B cell (primary cell): ENCODE results near the gene NR1D1. TPM values are rescaled to one million over a fixed set of nuclear protein-coding genes. Genes with fewer than 3 reads are reported as not detected.

ENCODE experiments used
- ATAC-seq: fragments of 200-7000 bp; cut with Tn5 transposase; one replicate; pipeline ENCODE4 v1.10.0; 2021; ENCODE audit warnings: low read depth, mild to moderate bottlenecking, moderate number of reproducible peaks, moderate library complexity
- CTCF ChIA-PET: fragments of 350-600 bp; sonication (Branson Sonifier 250); formaldehyde crosslinking; loops from one replicate; lab custom pipeline; 2021; ENCODE audit warnings: antibody characterized with exemption, inconsistent platforms; lab: Charles Lee
- POLR2A ChIA-PET: fragments of 350-600 bp; sonication (Branson Sonifier 250); formaldehyde crosslinking; loops from one replicate; lab custom pipeline; 2021; ENCODE audit warnings: antibody characterized with exemption; lab: Charles Lee
- DNase-seq: peaks from one replicate; pipeline ENCODE4 v3.0.0; 2013
- H2AFZ ChIP-seq: 2 replicates; pipeline ENCODE4 v1.6.1; 2012; ENCODE audit warnings: mild to moderate bottlenecking, low read depth, low read length; ENCODE audit not compliant: insufficient read depth, poor library complexity, severe bottlenecking
- H3K27ac ChIP-seq, 2 donors: 1 replicate in 1 of 2; 2 replicates in 1 of 2; pipeline ENCODE4 v1.5.1; 2012 to 2013; ENCODE audit warnings: low read length in 2 of 2, mild to moderate bottlenecking in 2 of 2, moderate library complexity in 1 of 2
- H3K27me3 ChIP-seq, 4 experiments: fragments of 200-600 bp in 1 of 4; sonication (generic) in 1 of 4; replicated peaks in 1 of 4; 1 replicate in 2 of 4; 2 replicates in 2 of 4; pipeline versions ENCODE4 v1.6.1 to v1.7.0; 2013 to 2016; ENCODE audit warnings: low read length in 3 of 4, mild to moderate bottlenecking in 2 of 4, mixed read lengths in 1 of 4, moderate library complexity in 1 of 4; ENCODE audit not compliant: insufficient read depth in 4 of 4, control insufficient read depth in 3 of 4; ENCODE audit errors: control extremely low read depth in 1 of 4
- H3K36me3 ChIP-seq, 2 experiments: replicated peaks in 1 of 2; 1 replicate in 1 of 2; 2 replicates in 1 of 2; pipeline versions ENCODE4 v1.6.1 to v1.7.1; 2013; ENCODE audit warnings: low read length in 1 of 2; ENCODE audit not compliant: insufficient read depth in 2 of 2, control insufficient read depth in 1 of 2; ENCODE audit errors: control extremely low read depth in 1 of 2, extremely low read depth in 1 of 2
- H3K4me1 ChIP-seq, 2 donors: fragments of 200-600 bp in 1 of 2; sonication (generic) in 1 of 2; 1 replicate in 1 of 2; 2 replicates in 1 of 2; pipeline versions ENCODE4 v1.5.1 to v1.6.1; 2013 to 2017; ENCODE audit warnings: low read length in 2 of 2; ENCODE audit not compliant: control insufficient read depth in 2 of 2, insufficient read depth in 2 of 2
- H3K4me2 ChIP-seq: replicated peaks from 2 replicates; pipeline ENCODE3; 2012; ENCODE audit warnings: mild to moderate bottlenecking, low read depth, low read length; ENCODE audit not compliant: poor library complexity, severe bottlenecking
- H3K4me3 ChIP-seq, 5 experiments: fragments of 200-600 bp in 1 of 5; sonication (generic) in 1 of 5; 1 replicate in 3 of 5; 2 replicates in 2 of 5; pipeline versions ENCODE4 v1.5.1 to v1.7.0; 2011 to 2016; ENCODE audit warnings: low read length in 4 of 5, mild to moderate bottlenecking in 4 of 5, low read depth in 2 of 5, control low read depth in 1 of 5, moderate library complexity in 1 of 5; ENCODE audit not compliant: insufficient read depth in 1 of 5; ENCODE audit errors: control extremely low read depth in 1 of 5, extremely low read depth in 1 of 5
- H3K79me2 ChIP-seq: fragments of 200-600 bp; sonication (generic); one replicate; pipeline ENCODE4 v1.6.0; 2016; ENCODE audit warnings: low read length; ENCODE audit not compliant: control insufficient read depth, insufficient read depth
- H3K9ac ChIP-seq: fragments of 200-600 bp; sonication (generic); 2 replicates; pipeline ENCODE4 v1.6.1; 2017; ENCODE audit warnings: mild to moderate bottlenecking, low read length, moderate library complexity
- H3K9me3 ChIP-seq, 3 donors: one replicate each; pipeline versions ENCODE4 v1.6.1 to v1.7.1; 2013; ENCODE audit warnings: low read length in 2 of 3; ENCODE audit not compliant: control insufficient read depth in 2 of 3, insufficient read depth in 1 of 3; ENCODE audit errors: control extremely low read depth in 1 of 3
- H4K20me1 ChIP-seq: 2 replicates; pipeline ENCODE4 v1.6.0; 2012; ENCODE audit warnings: mild to moderate bottlenecking, low read length; ENCODE audit not compliant: insufficient read depth, control insufficient read depth, poor library complexity, severe bottlenecking
- H3K27ac Mint-ChIP-seq: one replicate; pipeline ENCODE4 v1.8.0; 2021; ENCODE audit warnings: mixed read lengths
- H3K27me3 Mint-ChIP-seq: one replicate; pipeline ENCODE4 v1.8.0; 2021; ENCODE audit warnings: mixed read lengths
- H3K4me1 Mint-ChIP-seq: one replicate; pipeline ENCODE4 v1.8.0; 2021; ENCODE audit warnings: mixed read lengths
- H3K4me3 Mint-ChIP-seq: one replicate; pipeline ENCODE4 v1.8.0; 2021; ENCODE audit warnings: mixed read lengths
- H3K9me3 Mint-ChIP-seq: one replicate; pipeline ENCODE4 v1.8.0; 2022; ENCODE audit warnings: mixed read lengths; ENCODE audit not compliant: insufficient read depth
- CTCF ChIP-seq: fragments of 200-600 bp; IDR thresholded peaks from one replicate; pipeline ENCODE4 v1.8.0; 2022; ENCODE audit warnings: antibody characterized with exemption, mild to moderate bottlenecking
- EZH2 ChIP-seq: IDR thresholded peaks from 2 replicates; pipeline ENCODE4 v1.6.1; 2012; ENCODE audit warnings: borderline replicate concordance, low read depth, mild to moderate bottlenecking, moderate library complexity, low read length; ENCODE audit not compliant: insufficient read depth, poor library complexity, severe bottlenecking
- WGBS: methylation state at CpG from one replicate; pipeline ENCODE4 v1.1.5; 2013; ENCODE audit warnings: missing lambda C conversion rate; ENCODE audit not compliant: insufficient coverage; 5-methylcytosine and 5-hydroxymethylcytosine counted together
- intact Hi-C: fragments of 100-400 bp; cut with micrococcal nuclease; formaldehyde crosslinking; loops from one replicate; pipeline ENCODE4 v1.10.0; 2022
- polyA plus RNA-seq: library from polyadenylated mRNA; depleted of rRNA; stranded (reverse); fragments of >200 nt; gene quantifications from 2 replicates; pipeline ENCODE4 v1.2.3, GENCODE V29; 2012
- total RNA-seq, 2 donors: library from RNA; stranded (reverse); fragments of 120-200 nt in 1 of 2; gene quantifications; 1 replicate in 1 of 2; 2 replicates in 1 of 2; pipeline versions ENCODE4 v1.2.3 to v1.2.4, GENCODE V29; 2013 to 2022

Gene NR1D1
- total and polyA plus RNA-seq, 2 donors (not counting 1 experiment from before 2014, with no cell fraction given): 6.7 to 7.7 TPM

GRCh38 chr17:40090237-40091119 lies 9.9 kb downstream of the NR1D1 start:
- Histone ChIP-seq H3K36me3 (peaks cover 2 to 54% of the 10 kb centered on the region in 2 experiments), H3K9me3 (no peaks in the 10 kb centered on the region), H3K9ac (no peak overlapping the region), H3K27ac (no peak overlapping the region), H3K4me1 (peaks cover 7 to 14% of the 10 kb centered on the region in 2 donors), H3K27me3 (no peaks in the 10 kb centered on the region), H4K20me1 (no peaks in the 10 kb centered on the region), H3K79me2 (peaks cover 3% of the 10 kb centered on the region), H3K4me2 (no peak overlapping the region), H3K4me3 (no peak overlapping the region), H2AFZ (no peak overlapping the region)
- intact Hi-C loops: no loop called here
- H3K27ac Mint-ChIP-seq: no peak overlapping the region
- WGBS: 94% methylated on average over 4 of the region's 14 CpGs
- no peak for TF ChIP-seq CTCF
- TF ChIP-seq EZH2: no peak
- POLR2A ChIA-PET: interaction anchor here (0.6 to 1.4 kb wide), 4 partner anchors 16 to 655 kb away, joined by 3 to 5 read pairs (median 3); partner anchors contain the start of gene MED24
- H3K4me3 Mint-ChIP-seq: no peak overlapping the region
- no peaks in the 10 kb centered on the region for H3K27me3 Mint-ChIP-seq
- DNase-seq (no peak), ATAC-seq (no peak)
- no peaks in the 10 kb centered on the region for H3K9me3 Mint-ChIP-seq
- CTCF ChIA-PET: interaction anchor here (0.9 to 3.9 kb wide), 8 partner anchors 9 to 78 kb away, joined by 3 to 29 read pairs (median 4); no protein-coding TSS in a partner anchor
- H3K4me1 Mint-ChIP-seq: peaks cover 18% of the 10 kb centered on the region
